VCaP (cell line): Measurements from ENCODE around the gene TRIP4.
"Not testable (repeated sequence)": the region's sequence is repeated elsewhere in the genome, so short reads cannot be mapped to it uniquely, and the experiment has no call there.

ENCODE experiments used
- H3K27ac ChIP-seq: fragments of 450-650 bp; 2 replicates; pipeline ENCODE4 v1.5.1; 2017
- TF ChIP-seq, protein P1 (sequence below): fragments of 450-650 bp; conservative IDR thresholded peaks from 2 replicates; pipeline ENCODE4 v1.5.1; 2017; ENCODE audit warnings: mild to moderate bottlenecking, moderate library complexity

Gene TRIP4

DNA sequence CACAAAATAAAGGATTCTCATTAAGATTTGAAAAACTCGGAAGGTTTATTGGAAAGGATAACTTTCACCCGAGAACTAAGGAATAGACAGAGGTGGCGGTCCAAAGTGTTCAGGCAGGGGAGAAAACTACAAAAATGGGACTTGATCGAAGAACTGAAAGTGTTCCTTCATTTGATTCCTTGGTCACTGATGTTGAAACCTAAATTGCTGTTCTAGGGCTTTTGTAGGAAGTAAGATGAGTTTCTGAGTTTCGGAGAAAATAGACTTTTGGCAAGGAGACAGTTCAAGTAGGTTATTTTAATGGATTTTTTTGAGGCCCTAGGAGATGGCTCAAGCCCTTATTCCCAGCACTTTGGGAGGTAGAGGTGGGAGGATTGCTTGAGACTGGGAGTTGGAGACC lies 1.4 kb downstream of the TRIP4 start:
- TF ChIP-seq, protein P1, sequence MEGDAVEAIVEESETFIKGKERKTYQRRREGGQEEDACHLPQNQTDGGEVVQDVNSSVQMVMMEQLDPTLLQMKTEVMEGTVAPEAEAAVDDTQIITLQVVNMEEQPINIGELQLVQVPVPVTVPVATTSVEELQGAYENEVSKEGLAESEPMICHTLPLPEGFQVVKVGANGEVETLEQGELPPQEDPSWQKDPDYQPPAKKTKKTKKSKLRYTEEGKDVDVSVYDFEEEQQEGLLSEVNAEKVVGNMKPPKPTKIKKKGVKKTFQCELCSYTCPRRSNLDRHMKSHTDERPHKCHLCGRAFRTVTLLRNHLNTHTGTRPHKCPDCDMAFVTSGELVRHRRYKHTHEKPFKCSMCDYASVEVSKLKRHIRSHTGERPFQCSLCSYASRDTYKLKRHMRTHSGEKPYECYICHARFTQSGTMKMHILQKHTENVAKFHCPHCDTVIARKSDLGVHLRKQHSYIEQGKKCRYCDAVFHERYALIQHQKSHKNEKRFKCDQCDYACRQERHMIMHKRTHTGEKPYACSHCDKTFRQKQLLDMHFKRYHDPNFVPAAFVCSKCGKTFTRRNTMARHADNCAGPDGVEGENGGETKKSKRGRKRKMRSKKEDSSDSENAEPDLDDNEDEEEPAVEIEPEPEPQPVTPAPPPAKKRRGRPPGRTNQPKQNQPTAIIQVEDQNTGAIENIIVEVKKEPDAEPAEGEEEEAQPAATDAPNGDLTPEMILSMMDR, result no peak
- no peak overlapping the region for H3K27ac ChIP-seq

GRCh38 chr15:64392471-64392870 lies 4.8 kb downstream of the TRIP4 start:
- not testable (repeated sequence) for H3K27ac ChIP-seq

GRCh38 chr15:64396789-64397188 lies 9.2 kb downstream of the TRIP4 start:
- TF ChIP-seq, protein P1, result no peak
- no peak overlapping the region for H3K27ac ChIP-seq

DNA sequence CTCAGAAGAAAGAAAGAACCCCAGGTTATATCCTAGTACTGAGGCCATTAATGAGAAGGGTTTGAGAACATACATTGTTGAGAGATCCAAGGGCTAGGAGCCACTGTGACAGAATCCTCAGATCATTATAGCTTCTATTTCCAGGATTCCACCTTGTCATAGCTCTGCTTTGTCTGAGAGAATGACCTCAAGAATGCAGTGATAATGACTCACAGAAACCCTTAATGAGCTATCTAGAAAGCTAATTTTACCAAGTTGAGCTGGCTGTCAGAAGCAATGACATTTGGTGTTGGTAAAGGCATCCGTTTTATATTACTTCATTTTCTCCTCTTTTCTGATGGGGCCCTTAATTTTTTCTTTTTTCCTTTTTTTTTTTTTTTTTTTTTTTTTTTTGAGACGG lies 10.9 kb downstream of the TRIP4 start:
- H3K27ac ChIP-seq, result no peak overlapping the region
- TF ChIP-seq, protein P1, result no peak

- peak overlapping the region; percentile 22; the same call in 1 of the 2 replicates for H3K27ac ChIP-seq
- TF ChIP-seq, protein P1, result no peak
Measured at GRCh38 chr15:64400583-64400982, 12.9 kb downstream of the TRIP4 start.

DNA sequence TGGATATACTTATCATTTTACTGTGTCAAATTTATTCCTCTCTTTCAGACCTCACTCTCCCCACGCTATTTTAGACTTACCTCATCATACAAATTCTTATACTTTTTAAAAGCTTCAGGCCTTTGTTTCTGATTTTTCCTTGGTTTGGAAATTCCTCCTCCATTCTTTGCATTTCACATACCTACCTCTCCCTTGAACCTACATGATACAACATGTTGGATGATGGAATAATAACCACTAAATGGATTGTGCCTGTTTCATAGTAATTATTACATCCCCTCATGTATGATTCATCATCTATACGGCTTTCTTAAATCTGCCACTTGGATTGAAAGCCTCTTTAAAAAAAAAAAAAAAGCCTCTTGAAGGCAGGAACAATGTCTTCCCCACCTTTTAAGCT lies 24.6 kb downstream of the TRIP4 start:
- H3K27ac ChIP-seq, result no peak overlapping the region
- TF ChIP-seq, protein P1, result no peak

DNA sequence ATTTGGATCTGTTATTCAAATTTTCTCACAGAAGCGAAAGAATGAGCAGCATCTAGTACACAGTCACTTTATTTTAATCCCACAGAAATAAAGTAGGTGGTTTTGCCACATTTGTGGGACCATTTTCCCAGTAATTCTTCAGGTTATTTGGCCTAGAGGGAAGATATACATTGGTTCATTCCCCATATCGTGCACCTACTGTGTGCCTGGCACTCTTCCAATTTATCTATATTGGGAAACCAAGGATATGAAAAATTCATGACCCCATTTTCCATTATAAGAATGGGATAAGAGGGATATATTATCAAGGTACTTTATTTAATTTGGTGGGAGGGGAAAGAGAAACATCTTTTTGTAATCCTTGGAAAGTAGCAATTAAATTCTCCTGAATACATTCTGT lies 35.1 kb downstream of the TRIP4 start:
- no peak overlapping the region for H3K27ac ChIP-seq
- TF ChIP-seq, protein P1, result no peak

DNA sequence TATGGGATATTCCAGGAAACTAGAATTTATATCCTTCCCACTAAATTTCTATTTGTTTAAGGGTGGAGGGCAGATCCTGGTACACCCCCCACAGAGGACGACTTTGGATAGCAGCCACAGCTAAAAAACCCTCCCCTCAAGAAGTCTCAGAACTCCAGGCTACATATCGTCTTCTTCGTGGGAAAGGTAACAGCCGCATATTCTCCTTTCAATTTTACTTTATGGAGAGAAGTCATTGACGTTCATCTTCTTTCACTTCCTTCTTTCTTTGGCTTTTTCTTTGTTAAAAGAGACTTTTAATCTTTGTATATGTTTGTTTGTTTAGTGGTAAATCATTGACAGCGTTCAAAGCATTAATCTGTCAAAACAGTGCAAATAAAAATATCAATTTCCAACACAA lies 36.3 kb downstream of the TRIP4 start:
- no peak overlapping the region for H3K27ac ChIP-seq
- TF ChIP-seq, protein P1, result no peak
